HCT116 (cell line): ENCODE measurements around the gene TNIK.
A peak's percentile ranks its signal among the peaks of the same experiment; 100 is the strongest.

Source experiments
- CTCF ChIP-seq, 3 experiments: fragments of 200-600 bp in 1 of 3; sonication (generic) in 1 of 3; IDR thresholded peaks in 2 of 3; conservative IDR thresholded peaks in 1 of 3; 2 replicates each; pipeline ENCODE4 v1.5.1; 2012 to 2017; ENCODE audit warnings: low read depth in 2 of 3, low read length in 2 of 3, antibody characterized with exemption in 1 of 3, borderline replicate concordance in 1 of 3, control low read depth in 1 of 3, mild to moderate bottlenecking in 1 of 3, mixed read lengths in 1 of 3, mixed run types in 1 of 3, moderate library complexity in 1 of 3; ENCODE audit not compliant: insufficient read depth in 1 of 3
- EGR1 ChIP-seq: IDR thresholded peaks from 2 replicates; pipeline ENCODE4 v1.6.1; 2012; ENCODE audit warnings: low read depth
- EZH2 ChIP-seq: fragments of 200-600 bp; sonication (generic); IDR thresholded peaks from 2 replicates; pipeline ENCODE4 v1.6.1; 2017; ENCODE audit warnings: antibody characterized with exemption, mixed run types
- EZH2phosphoT487 ChIP-seq: fragments of 200-600 bp; IDR thresholded peaks from 2 replicates; pipeline ENCODE4 v1.6.1; 2018; ENCODE audit warnings: antibody characterized with exemption, borderline replicate concordance
- FOSL1 ChIP-seq: IDR thresholded peaks from 2 replicates; pipeline ENCODE4 v1.6.1; 2012; ENCODE audit warnings: low read depth
- POLR2A ChIP-seq: IDR thresholded peaks from 2 replicates; pipeline ENCODE4 v1.7.0; 2011; ENCODE audit warnings: borderline replicate concordance; ENCODE audit not compliant: insufficient read depth, insufficient read length; ENCODE audit errors: extremely low read depth
- POLR2AphosphoS5 ChIP-seq: IDR thresholded peaks from 2 replicates; pipeline ENCODE4 v1.6.1; 2011; ENCODE audit warnings: mild to moderate bottlenecking, low read depth, low read length, moderate library complexity
- RAD21 ChIP-seq: IDR thresholded peaks from 2 replicates; pipeline ENCODE4 v1.6.1; 2012; ENCODE audit warnings: low read depth, mild to moderate bottlenecking
- REST ChIP-seq: IDR thresholded peaks from 2 replicates; pipeline ENCODE4 v1.6.1; 2012; ENCODE audit warnings: low read depth
- SRF ChIP-seq: IDR thresholded peaks from 2 replicates; pipeline ENCODE4 v1.6.1; 2012; ENCODE audit warnings: low read depth
- YY1 ChIP-seq: IDR thresholded peaks from 2 replicates; pipeline ENCODE4 v1.6.1; 2011; ENCODE audit warnings: low read length, low read depth, moderate library complexity, mild to moderate bottlenecking; ENCODE audit not compliant: insufficient replicate concordance; ENCODE audit errors: extremely low read depth
- ZFX ChIP-seq: fragments of 450-650 bp; IDR thresholded peaks from 2 replicates; pipeline ENCODE4 v1.6.1; 2017

- TF ChIP-seq CTCF (IDR thresholded peaks at IDR 0.05 in 2 of 3, conservative IDR thresholded peaks at IDR 0.05 in 1 of 3; ENCODE audit: borderline replicate concordance in 1 of 3, insufficient read depth in 1 of 3, low read depth in 2 of 3, low read length in 2 of 3) (peak in 2 of 3 experiments; percentile 5 to 6; a peak in 2 of 6 replicates), POLR2AphosphoS5 (peak; percentile 1; the same call in 1 of the 2 replicates), FOSL1 (no peak), EZH2 (no peak), YY1 (no peak), EGR1 (no peak), POLR2A (peak; percentile 51), REST (no peak), RAD21 (peak; percentile 34), SRF (peak; percentile 70), ZFX (no peak), EZH2phosphoT487 (no peak)
Measured at GRCh38 chr3:171460725-171461524, 720 bp upstream of the TNIK start.
